AG04450 (cell line): ENCODE measurements around the gene FAM162A. TPM values are rescaled to one million over a fixed set of nuclear protein-coding genes. Genes with fewer than 3 reads are reported as not detected.

ENCODE experiments used
- CTCF ChIA-PET: fragments of 300-600, 350-600 bp; formaldehyde crosslinking; extraction: SDS; loops from one replicate; lab custom pipeline; 2022; ENCODE audit warnings: antibody characterized with exemption, inconsistent platforms; lab: Charles Lee
- POLR2A ChIA-PET: fragments of 350-600 bp; formaldehyde crosslinking; extraction: SDS; loops from one replicate; lab custom pipeline; 2021; ENCODE audit warnings: antibody characterized with exemption, inconsistent platforms; lab: Yijun Ruan, JAX
- DNase-seq: peaks from one replicate; pipeline ENCODE4 v3.0.0-alpha.2; 2011; ENCODE audit warnings: low read depth, low spot score
- H3K27ac ChIP-seq: one replicate; pipeline ENCODE4 v1.5.1; 2012; ENCODE audit warnings: low read depth, low read length, control low read depth
- H3K27me3 ChIP-seq: one replicate; pipeline ENCODE4 v1.6.0; 2012; ENCODE audit warnings: low read length; ENCODE audit not compliant: control insufficient read depth, insufficient read depth
- H3K4me3 ChIP-seq: 2 replicates; pipeline ENCODE4 v1.5.1; 2011; ENCODE audit warnings: mild to moderate bottlenecking, low read depth, low read length, control low read depth
- H3K9me3 ChIP-seq: 2 replicates; pipeline ENCODE4 v1.5.1; 2012; ENCODE audit warnings: low read length; ENCODE audit not compliant: control insufficient read depth, insufficient read depth
- polyA plus RNA-seq: library from polyadenylated mRNA; depleted of rRNA; stranded (reverse); fragments of >200 nt; gene quantifications from 2 replicates; pipeline ENCODE4 v1.2.3, GENCODE V29; 2011
- TF ChIP-seq, protein P1 (sequence below): IDR thresholded peaks from 2 replicates; pipeline ENCODE4 v1.5.1; 2011; ENCODE audit warnings: low read depth, low read length, control low read depth, inconsistent platforms

Gene FAM162A
- polyA plus RNA-seq, 1 experiment = 61.6 TPM

DNA sequence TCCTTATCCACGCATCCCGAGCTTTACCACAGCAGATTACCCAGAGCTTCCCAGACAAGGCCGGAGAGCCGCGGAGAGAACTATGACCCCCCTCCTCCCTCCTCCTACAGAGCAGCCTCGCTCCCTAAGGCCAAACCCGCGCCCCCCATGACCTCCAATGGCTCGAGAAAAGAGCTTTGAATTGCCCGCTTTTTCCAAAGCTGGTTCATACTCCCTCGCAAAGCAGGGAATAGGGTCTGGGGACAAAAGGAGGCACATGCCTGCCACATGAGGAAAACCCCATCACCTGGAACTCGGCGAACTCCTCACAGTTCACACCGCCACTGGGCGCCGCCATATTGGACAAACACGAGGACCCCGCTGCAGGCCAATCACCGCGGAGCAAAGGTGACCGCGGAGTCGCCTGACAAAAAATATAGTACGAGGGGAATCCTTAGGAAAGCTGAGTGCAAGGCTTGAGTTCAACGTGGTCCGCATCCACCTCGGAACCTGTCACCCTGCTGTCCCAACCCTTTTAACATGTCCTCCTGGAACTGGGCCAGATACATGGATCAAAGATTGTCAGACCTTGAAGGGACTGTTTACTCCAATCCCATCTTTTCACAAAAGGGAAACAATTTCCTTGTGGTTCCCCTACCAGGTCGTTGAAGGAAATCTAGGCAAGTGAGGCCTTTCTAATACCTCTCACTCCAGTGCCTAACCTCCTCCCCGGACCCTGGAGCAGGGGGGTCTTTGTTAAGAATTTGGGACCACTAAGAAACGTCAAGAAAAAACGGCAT, 905 bp upstream of the FAM162A start, which contains the start of gene MIX23:
MIX23 (minus strand) TSS at position 344 of the 779 bp plus-strand sequence; CDS start at position 337, 7 bp downstream.
- TF ChIP-seq, protein P1, sequence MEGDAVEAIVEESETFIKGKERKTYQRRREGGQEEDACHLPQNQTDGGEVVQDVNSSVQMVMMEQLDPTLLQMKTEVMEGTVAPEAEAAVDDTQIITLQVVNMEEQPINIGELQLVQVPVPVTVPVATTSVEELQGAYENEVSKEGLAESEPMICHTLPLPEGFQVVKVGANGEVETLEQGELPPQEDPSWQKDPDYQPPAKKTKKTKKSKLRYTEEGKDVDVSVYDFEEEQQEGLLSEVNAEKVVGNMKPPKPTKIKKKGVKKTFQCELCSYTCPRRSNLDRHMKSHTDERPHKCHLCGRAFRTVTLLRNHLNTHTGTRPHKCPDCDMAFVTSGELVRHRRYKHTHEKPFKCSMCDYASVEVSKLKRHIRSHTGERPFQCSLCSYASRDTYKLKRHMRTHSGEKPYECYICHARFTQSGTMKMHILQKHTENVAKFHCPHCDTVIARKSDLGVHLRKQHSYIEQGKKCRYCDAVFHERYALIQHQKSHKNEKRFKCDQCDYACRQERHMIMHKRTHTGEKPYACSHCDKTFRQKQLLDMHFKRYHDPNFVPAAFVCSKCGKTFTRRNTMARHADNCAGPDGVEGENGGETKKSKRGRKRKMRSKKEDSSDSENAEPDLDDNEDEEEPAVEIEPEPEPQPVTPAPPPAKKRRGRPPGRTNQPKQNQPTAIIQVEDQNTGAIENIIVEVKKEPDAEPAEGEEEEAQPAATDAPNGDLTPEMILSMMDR = no peak
- Histone ChIP-seq H3K4me3 (peak within 1 kb of the TSS; percentile 96), H3K27me3 (no peaks in the 10 kb centered on the region), H3K9me3 (no peaks in the 10 kb centered on the region), H3K27ac (peak within 1 kb of the TSS; percentile 53)
- DNase-seq = no peak
- CTCF ChIA-PET = interaction anchor here (0.5 to 4.0 kb wide), 4 partner anchors 10 to 837 kb away, joined by 3 to 48 read pairs (median 4); partner anchors contain the start of gene POLQ
- POLR2A ChIA-PET = interaction anchor here (0.7 to 1.1 kb wide), 2 partner anchors 33 to 516 kb away, joined by 3 to 4 read pairs; partner anchors contain the start of gene WDR5B

DNA sequence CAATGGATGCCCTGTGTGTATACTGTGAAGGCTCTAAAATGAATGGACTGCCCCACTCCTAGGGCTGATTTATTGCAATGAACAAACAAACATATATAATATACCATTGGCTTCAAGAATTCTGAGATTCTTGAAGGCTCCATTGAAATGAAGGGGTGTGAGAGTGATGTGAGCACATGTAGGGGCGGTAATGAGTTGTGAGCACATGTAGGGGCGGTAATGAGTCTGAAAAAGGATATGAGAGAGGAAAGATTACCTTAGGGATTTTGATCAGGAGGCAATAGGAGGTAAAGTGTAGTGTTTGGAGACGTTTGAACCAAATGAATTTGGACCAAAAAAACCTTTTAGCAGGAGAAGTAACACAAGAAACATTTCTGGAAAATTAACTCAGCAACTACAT, 3.7 kb downstream of the FAM162A start:
- ChIA-PET POLR2A (no interaction called here), CTCF (no interaction called here)
- Histone ChIP-seq H3K9me3 (no peaks in the 10 kb centered on the region), H3K27me3 (no peaks in the 10 kb centered on the region), H3K4me3 (no peak overlapping the region), H3K27ac (no peak overlapping the region)
- TF ChIP-seq, protein P1 = no peak
- no peak for DNase-seq

DNA sequence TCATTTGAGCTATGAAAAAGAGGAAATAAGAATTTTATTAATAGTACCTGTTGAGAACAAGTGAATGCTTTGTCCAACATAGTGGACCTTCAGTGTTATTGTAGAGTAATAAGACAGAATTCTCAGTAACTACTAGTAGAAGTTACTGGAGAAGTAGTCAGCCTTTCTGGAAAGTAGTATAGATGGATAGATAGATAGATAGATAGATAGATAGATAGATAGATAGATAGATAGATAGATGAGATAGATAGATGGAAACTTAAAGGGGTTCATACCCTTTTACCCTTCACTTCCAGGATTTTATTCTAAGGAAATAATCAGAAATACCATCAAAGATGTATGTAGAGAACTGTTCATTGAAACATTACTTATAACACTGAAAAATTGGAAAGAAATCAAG, 5.2 kb downstream of the FAM162A start:
- Histone ChIP-seq H3K9me3 (no peaks in the 10 kb centered on the region), H3K4me3 (no peak overlapping the region), H3K27ac (no peak overlapping the region), H3K27me3 (no peaks in the 10 kb centered on the region)
- no peak for DNase-seq
- POLR2A ChIA-PET = interaction anchor here (0.6 kb wide), 1 partner anchor 30 kb away, joined by 4 read pairs; no protein-coding TSS in a partner anchor
- CTCF ChIA-PET = interaction anchor here (1.0 kb wide), 1 partner anchor 290 kb away, joined by 3 read pairs; no protein-coding TSS in a partner anchor
- TF ChIP-seq, protein P1 = no peak

DNA sequence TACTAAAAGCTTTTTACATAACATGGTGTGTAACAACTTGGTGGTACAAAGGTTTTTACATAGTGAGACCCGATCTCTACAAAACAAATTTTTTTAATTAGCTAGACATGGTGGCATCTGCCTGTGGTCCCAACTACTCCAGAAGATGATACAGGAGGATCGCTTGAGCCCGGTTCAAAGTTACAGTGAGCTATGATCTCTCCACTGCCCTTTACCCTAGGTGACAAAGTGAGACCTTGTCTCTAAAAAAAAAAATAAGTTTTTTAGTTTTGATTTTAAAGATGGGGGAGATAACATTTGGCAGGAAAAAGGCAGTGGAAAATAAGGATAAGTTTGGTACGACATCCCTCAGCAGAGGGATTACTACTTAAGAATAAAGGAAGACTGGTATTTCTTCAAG, 5.9 kb downstream of the FAM162A start:
- Histone ChIP-seq H3K27me3 (no peaks in the 10 kb centered on the region), H3K27ac (no peak overlapping the region), H3K9me3 (no peaks in the 10 kb centered on the region), H3K4me3 (no peak overlapping the region)
- POLR2A ChIA-PET = no interaction called here
- TF ChIP-seq, protein P1 = no peak
- no peak for DNase-seq
- CTCF ChIA-PET = interaction anchor here (1.0 kb wide), 1 partner anchor 290 kb away, joined by 3 read pairs; no protein-coding TSS in a partner anchor

DNA sequence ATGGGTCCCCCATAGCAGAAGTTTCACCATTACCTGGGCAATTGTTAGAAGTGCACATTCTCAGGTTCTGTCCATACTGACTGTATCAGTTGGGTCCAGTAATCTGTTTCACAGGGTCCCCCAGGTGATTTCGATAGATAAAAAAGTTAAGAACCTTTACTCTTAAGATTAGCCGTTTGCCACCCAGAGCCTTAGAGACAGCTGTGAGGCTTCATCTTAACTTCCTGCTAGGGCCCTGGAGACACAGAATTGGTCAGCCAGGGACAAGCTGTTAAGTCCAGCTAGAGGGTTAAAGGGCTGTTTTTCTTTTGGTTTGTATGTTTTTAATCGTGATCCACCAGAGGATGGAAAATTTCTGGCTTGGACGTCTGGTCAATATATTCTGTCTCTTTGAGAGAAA, 6.7 kb downstream of the FAM162A start:
- POLR2A ChIA-PET = no interaction called here
- TF ChIP-seq, protein P1 = no peak
- DNase-seq = no peak

More for the DNA sequence above, 6.7 kb downstream of the FAM162A start:
- Histone ChIP-seq H3K27ac (no peak overlapping the region), H3K27me3 (no peaks in the 10 kb centered on the region), H3K9me3 (no peaks in the 10 kb centered on the region), H3K4me3 (no peak overlapping the region)
- CTCF ChIA-PET = interaction anchor here (1.1 to 3.9 kb wide), 2 partner anchors 10 to 18 kb away, joined by 4 to 36 read pairs; no protein-coding TSS in a partner anchor
